ENCODE measurements around the gene GDI1. TPM values are rescaled to one million over a fixed set of nuclear protein-coding genes. Genes with fewer than 3 reads are reported as not detected.

The GDI1 gene
- total RNA-seq, 4 donors from 2014 or later = 59.7 to 86.2 (median 78.1) TPM

- Histone ChIP-seq H3K36me3 (no peaks in the 10 kb centered on the region), H3K4me3 (replicated peaks in 1 of 3) (no peak overlapping the region), H3K27ac (no peak overlapping the region), H3K9me3 (no peaks in the 10 kb centered on the region), H3K4me1 (no peaks in the 10 kb centered on the region), H3K27me3 (no peaks in the 10 kb centered on the region)
- DNase-seq = peak; percentile 18
- no peak for TF ChIP-seq CTCF (IDR thresholded peaks at IDR 0.05)
- WGBS, 2 donors = 60 to 78% methylated on average over 5 to 8 of the region's 8 CpGs
- intact Hi-C loops (cut with DNase I) = no loop called here
These were observed 39.9 kb downstream of the GDI1 start for GRCh38 chrX:154476821-154477220.

GRCh38 chrX:154477891-154478477 lies 41.0 kb downstream of the GDI1 start:
- Histone ChIP-seq H3K27me3 (no peaks in the 10 kb centered on the region), H3K27ac (no peak overlapping the region), H3K4me3 (replicated peaks in 1 of 3) (peak overlapping the region in 1 of 3 donors; percentile 26), H3K4me1 (no peaks in the 10 kb centered on the region), H3K36me3 (no peaks in the 10 kb centered on the region), H3K9me3 (no peaks in the 10 kb centered on the region)
- 79 to 90% methylated on average over 12 to 13 of the region's 24 CpGs for WGBS, 2 donors
- intact Hi-C loops (cut with DNase I) = no loop called here
- no peak for TF ChIP-seq POLR2A (IDR thresholded peaks at IDR 0.05)
- TF ChIP-seq CTCF (IDR thresholded peaks at IDR 0.05) = no peak
- DNase-seq = no peak

- no peaks in the 10 kb centered on the region for H3K36me3 ChIP-seq
- intact Hi-C loops (cut with DNase I) = no loop called here
- peak within 1 kb of the TSS; percentile 57 to 82 (median 64) for H3K27ac ChIP-seq
- 38 to 44% methylated on average over 4 to 9 of the region's 85 CpGs for WGBS, 2 donors
- no peaks in the 10 kb centered on the region for H3K27me3 ChIP-seq
- H3K4me1 ChIP-seq = no peaks in the 10 kb centered on the region
- DNase-seq = peak; percentile 88 to 90
- TF ChIP-seq CTCF (IDR thresholded peaks at IDR 0.05) (no peak), POLR2A (IDR thresholded peaks at IDR 0.05) (peak in 1 of 2 donors; percentile 51)
- H3K4me3 ChIP-seq (replicated peaks in 1 of 3) = peak within 1 kb of the TSS in 1 of 3 donors; percentile 26
- no peaks in the 10 kb centered on the region for H3K9me3 ChIP-seq
These were observed 42.0 kb downstream of the GDI1 start, which contains the start of gene LAGE3 for GRCh38 chrX:154478728-154479622. TSS of gene LAGE3 (minus strand) at chrX:154479281. CDS start at chrX:154478915, 366 bp downstream.

GRCh38 chrX:154481195-154481594 lies 44.2 kb downstream of the GDI1 start:
- Histone ChIP-seq H3K4me3 (replicated peaks in 1 of 3) (no peak overlapping the region), H3K27me3 (no peaks in the 10 kb centered on the region), H3K36me3 (no peaks in the 10 kb centered on the region), H3K4me1 (peaks cover 0 to 13% of the 10 kb centered on the region in 2 donors), H3K27ac (no peak overlapping the region), H3K9me3 (no peaks in the 10 kb centered on the region)
- TF ChIP-seq CTCF (IDR thresholded peaks at IDR 0.05) = no peak
- no peak for TF ChIP-seq POLR2A (IDR thresholded peaks at IDR 0.05)
- 81 to 89% methylated on average over 5 of the region's 5 CpGs for WGBS, 2 donors
- DNase-seq = no peak
- intact Hi-C loops (cut with DNase I) = no loop called here

All from thyroid gland (tissue), 4 donors.